ENCODE data around the gene BABAM2. TPM values are rescaled to one million over a fixed set of nuclear protein-coding genes. Genes with fewer than 3 reads are reported as not detected.

The BABAM2 gene
- total RNA-seq, 1 donor from 2014 or later = 34.6 TPM

DNA sequence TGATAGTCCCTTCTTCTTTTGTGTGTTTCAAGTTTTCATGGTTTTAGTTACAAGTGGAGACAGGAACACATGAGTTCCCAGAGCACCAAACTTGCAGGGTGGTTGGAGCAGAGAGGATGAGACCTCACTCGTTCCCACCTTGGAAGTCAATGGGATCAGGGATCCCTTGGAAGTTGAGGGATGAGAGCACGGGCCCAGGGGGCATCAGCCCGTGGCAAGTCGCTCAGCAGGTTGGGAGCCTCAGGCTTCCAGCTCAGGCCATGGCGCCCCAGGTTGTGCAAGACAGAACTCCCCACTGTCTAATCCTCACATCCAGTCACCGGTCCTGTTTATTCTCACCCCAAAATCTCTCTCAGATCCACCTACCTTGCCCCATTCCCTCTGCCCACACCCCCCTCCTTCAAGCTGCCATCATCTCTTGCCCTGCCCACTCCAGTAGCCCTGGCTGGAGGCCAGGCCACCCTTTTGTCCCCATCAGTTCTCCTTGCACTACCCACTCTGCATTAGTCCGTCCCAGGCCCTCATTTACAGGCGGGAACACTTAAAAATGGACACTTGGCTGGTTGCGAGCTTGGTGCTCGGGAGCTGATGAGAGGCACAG, 464.5 kb downstream of the BABAM2 start:
- Histone ChIP-seq H3K9me3 (ENCODE audit: low read depth) (no peaks in the 10 kb centered on the region), H3K27me3 (no peaks in the 10 kb centered on the region), H3K79me2 (ENCODE audit: low read depth) (no peaks in the 10 kb centered on the region), H3K36me3 (no peaks in the 10 kb centered on the region), H4K20me1 (ENCODE audit: low read depth) (no peaks in the 10 kb centered on the region), H3K4me2 (no peak overlapping the region), H3K9ac (no peak overlapping the region), H3K4me3 (no peak overlapping the region), H3K4me1 (peaks cover 13% of the 10 kb centered on the region), H3F3A (ENCODE audit: low read depth) (no peaks in the 10 kb centered on the region), H2AFZ (replicated peaks) (no peak overlapping the region), H3K27ac (no peak overlapping the region)
- Mint-ChIP-seq H3K27ac (peak overlapping the region; percentile 91), H3K4me3 (no peak overlapping the region), H3K9me3 (no peaks in the 10 kb centered on the region), H3K4me1 (peaks cover 27% of the 10 kb centered on the region), H3K27me3 (ENCODE audit: insufficient read depth, low read depth) (peaks cover 8% of the 10 kb centered on the region), H3K36me3 (no peaks in the 10 kb centered on the region)
- DNase-seq (ENCODE audit: low spot score) = no peak
- no peak for TF ChIP-seq EZH2phosphoT487 (IDR thresholded peaks at IDR 0.05)
- no peak for TF ChIP-seq EZH2 (IDR thresholded peaks at IDR 0.05)
- TF ChIP-seq, protein P1, sequence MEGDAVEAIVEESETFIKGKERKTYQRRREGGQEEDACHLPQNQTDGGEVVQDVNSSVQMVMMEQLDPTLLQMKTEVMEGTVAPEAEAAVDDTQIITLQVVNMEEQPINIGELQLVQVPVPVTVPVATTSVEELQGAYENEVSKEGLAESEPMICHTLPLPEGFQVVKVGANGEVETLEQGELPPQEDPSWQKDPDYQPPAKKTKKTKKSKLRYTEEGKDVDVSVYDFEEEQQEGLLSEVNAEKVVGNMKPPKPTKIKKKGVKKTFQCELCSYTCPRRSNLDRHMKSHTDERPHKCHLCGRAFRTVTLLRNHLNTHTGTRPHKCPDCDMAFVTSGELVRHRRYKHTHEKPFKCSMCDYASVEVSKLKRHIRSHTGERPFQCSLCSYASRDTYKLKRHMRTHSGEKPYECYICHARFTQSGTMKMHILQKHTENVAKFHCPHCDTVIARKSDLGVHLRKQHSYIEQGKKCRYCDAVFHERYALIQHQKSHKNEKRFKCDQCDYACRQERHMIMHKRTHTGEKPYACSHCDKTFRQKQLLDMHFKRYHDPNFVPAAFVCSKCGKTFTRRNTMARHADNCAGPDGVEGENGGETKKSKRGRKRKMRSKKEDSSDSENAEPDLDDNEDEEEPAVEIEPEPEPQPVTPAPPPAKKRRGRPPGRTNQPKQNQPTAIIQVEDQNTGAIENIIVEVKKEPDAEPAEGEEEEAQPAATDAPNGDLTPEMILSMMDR (IDR thresholded peaks at IDR 0.05) = no peak

DNA sequence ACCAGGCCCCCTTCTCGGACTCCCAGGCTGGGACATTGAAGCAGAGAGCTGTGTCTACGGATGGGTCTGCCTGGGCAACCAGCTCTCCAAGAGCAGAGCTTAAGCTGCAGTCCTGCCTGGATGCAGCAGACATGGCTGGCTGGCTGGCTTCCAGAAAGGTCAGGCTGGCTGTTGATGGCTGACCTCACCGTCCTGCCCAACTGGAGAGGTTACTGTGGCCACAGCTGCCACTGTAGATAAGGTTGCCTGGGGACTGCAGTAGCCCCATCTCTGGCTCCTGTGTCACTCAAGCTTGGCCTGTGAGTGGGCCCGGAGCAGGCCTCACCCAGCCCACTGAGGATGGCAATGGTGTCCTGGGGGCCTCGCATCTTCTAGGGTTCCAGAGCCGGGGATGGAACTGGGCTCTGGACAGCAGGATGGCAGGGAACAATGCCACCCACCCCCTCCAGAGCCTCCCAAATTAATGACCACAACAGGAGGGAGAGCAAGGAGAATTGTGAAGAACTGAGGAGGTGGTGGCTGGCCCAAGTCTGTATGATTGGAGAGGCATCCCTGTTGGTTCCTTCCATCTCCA, 465.1 kb downstream of the BABAM2 start:
- Mint-ChIP-seq H3K27ac (peak overlapping the region; percentile 91), H3K4me3 (no peak overlapping the region), H3K36me3 (no peaks in the 10 kb centered on the region), H3K9me3 (no peaks in the 10 kb centered on the region), H3K4me1 (peaks cover 29% of the 10 kb centered on the region), H3K27me3 (ENCODE audit: insufficient read depth, low read depth) (peaks cover 8% of the 10 kb centered on the region)
- Histone ChIP-seq H3K9ac (no peak overlapping the region), H3K27ac (no peak overlapping the region), H3K79me2 (ENCODE audit: low read depth) (no peaks in the 10 kb centered on the region), H3K36me3 (no peaks in the 10 kb centered on the region), H3K4me2 (no peak overlapping the region), H3K27me3 (no peaks in the 10 kb centered on the region), H3F3A (ENCODE audit: low read depth) (no peaks in the 10 kb centered on the region), H3K9me3 (ENCODE audit: low read depth) (no peaks in the 10 kb centered on the region), H2AFZ (replicated peaks) (no peak overlapping the region), H3K4me3 (no peak overlapping the region), H4K20me1 (ENCODE audit: low read depth) (no peaks in the 10 kb centered on the region), H3K4me1 (peaks cover 8% of the 10 kb centered on the region)
- no peak for DNase-seq (ENCODE audit: low spot score)
- TF ChIP-seq EZH2 (IDR thresholded peaks at IDR 0.05) (no peak), EZH2phosphoT487 (IDR thresholded peaks at IDR 0.05) (no peak)
- TF ChIP-seq, protein P1 (IDR thresholded peaks at IDR 0.05) = no peak

DNA sequence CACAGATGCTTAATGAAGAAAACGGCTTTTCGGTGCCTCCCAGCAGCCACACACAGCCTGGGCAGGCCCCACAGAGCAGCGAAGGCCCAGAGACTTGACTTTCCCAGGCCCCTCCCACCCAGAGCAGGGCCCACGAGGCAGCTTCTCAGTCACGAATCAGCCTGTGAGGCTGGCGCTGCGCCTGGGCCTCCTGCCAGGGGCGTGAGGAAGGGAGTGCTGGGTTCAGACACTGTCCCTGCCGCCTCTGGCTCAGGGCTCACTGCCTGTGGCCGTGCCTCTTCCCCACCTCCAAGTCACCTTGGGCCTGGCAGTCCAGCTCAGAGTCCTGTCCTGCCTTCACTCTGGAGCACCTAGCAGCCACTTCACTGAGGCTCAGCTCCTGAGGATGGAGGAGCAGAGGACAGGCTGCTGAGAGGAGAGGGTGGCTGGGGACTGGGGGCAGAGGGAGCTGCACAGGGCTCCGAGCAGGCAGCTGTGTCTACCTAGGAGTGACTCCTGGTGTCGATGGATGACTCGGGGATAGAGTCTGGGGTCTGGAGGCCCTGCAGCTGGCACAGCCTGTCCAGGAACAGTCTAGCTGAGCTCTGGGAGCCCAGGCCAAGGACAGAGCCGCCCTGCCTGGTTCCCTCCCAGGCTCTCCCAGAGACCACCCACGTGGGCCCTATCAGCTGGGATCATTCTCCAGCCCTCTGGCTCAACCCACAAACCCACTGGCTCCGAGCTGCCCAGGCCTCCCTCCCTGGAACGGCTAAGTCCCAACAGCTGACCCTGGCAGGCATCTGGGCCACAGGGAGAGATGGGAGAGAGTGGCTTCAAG, 465.8 kb downstream of the BABAM2 start:
- Histone ChIP-seq H3K27me3 (no peaks in the 10 kb centered on the region), H3K4me1 (peaks cover 4% of the 10 kb centered on the region), H3K27ac (no peak overlapping the region), H4K20me1 (ENCODE audit: low read depth) (no peaks in the 10 kb centered on the region), H3K36me3 (no peaks in the 10 kb centered on the region), H3K4me3 (no peak overlapping the region), H3K9me3 (ENCODE audit: low read depth) (no peaks in the 10 kb centered on the region), H3K79me2 (ENCODE audit: low read depth) (no peaks in the 10 kb centered on the region), H3F3A (ENCODE audit: low read depth) (no peaks in the 10 kb centered on the region), H3K4me2 (no peak overlapping the region), H2AFZ (replicated peaks) (no peak overlapping the region), H3K9ac (no peak overlapping the region)
- peak; percentile 40 for DNase-seq (ENCODE audit: low spot score)
- peak overlapping the region; percentile 91 for H3K27ac Mint-ChIP-seq
- no peaks in the 10 kb centered on the region for H3K36me3 Mint-ChIP-seq
- no peak overlapping the region for H3K4me3 Mint-ChIP-seq
- H3K9me3 Mint-ChIP-seq = no peaks in the 10 kb centered on the region
- TF ChIP-seq, protein P1 (IDR thresholded peaks at IDR 0.05) = no peak
- TF ChIP-seq EZH2phosphoT487 (IDR thresholded peaks at IDR 0.05) (no peak), EZH2 (IDR thresholded peaks at IDR 0.05) (no peak)
- H3K4me1 Mint-ChIP-seq = peaks cover 36% of the 10 kb centered on the region
- peaks cover 8% of the 10 kb centered on the region for H3K27me3 Mint-ChIP-seq (ENCODE audit: insufficient read depth, low read depth)

All from neural progenitor cell (in vitro differentiated cells).